DOHH2 (cell line): Measurements from ENCODE around the gene MAP3K5.

ENCODE experiments used
- EZH2phosphoT487 ChIP-seq: fragments of 200-600 bp; sonication (generic); IDR thresholded peaks from 2 replicates; pipeline ENCODE4 v1.6.1; 2017; ENCODE audit warnings: borderline replicate concordance, mild to moderate bottlenecking, antibody characterized with exemption, low read length, moderate library complexity, mixed read lengths
- TF ChIP-seq, protein P1 (sequence below): fragments of 200-600 bp; sonication (generic); IDR thresholded peaks from one replicate; pipeline ENCODE4 v1.5.1; 2014; ENCODE audit warnings: antibody characterized with exemption, mild to moderate bottlenecking, low read depth, low read length; ENCODE audit not compliant: poor library complexity, severe bottlenecking

DNA sequence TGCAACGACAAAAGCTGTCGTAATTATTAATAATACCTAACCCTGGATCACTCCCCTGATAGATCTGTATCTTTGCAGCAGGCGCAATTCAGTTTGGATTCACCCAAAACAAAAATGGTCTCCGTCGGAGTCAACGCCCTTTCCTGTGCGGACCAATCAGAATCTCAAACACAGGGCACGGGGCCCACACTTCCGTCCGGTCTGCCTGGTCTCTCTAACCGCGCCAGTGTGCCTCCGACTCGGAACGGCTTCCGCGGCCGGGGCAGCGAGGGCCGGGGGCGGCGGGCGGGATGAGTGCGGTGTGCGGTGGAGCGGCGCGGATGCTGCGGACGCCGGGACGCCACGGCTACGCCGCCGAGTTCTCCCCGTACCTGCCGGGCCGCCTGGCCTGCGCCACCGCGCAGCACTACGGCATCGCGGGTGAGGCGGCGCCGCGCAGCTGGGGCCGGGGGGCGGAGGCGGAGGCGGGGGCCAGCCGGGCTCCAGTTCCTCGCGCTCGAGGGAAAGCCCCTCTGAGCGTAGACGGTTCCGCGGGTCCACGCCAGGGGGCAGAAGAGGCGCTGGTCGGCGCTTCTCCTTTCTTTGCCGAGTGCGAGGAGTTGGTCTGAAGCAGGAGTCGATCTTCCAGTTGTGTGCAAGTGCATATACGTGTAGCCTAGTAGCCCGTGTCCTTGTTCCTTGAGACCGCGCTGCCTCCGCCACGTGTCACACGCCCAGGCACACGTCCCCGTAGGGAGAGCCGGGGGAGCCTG is 30.3 kb upstream of the MAP3K5 start, which contains the start of gene PEX7:
- TF ChIP-seq EZH2phosphoT487: no peak
- TF ChIP-seq, protein P1, sequence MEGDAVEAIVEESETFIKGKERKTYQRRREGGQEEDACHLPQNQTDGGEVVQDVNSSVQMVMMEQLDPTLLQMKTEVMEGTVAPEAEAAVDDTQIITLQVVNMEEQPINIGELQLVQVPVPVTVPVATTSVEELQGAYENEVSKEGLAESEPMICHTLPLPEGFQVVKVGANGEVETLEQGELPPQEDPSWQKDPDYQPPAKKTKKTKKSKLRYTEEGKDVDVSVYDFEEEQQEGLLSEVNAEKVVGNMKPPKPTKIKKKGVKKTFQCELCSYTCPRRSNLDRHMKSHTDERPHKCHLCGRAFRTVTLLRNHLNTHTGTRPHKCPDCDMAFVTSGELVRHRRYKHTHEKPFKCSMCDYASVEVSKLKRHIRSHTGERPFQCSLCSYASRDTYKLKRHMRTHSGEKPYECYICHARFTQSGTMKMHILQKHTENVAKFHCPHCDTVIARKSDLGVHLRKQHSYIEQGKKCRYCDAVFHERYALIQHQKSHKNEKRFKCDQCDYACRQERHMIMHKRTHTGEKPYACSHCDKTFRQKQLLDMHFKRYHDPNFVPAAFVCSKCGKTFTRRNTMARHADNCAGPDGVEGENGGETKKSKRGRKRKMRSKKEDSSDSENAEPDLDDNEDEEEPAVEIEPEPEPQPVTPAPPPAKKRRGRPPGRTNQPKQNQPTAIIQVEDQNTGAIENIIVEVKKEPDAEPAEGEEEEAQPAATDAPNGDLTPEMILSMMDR: peak; percentile 41
